Testis (tissue), 3 donors: Measurements from ENCODE around the gene CDKN3. TPM values are rescaled to one million over a fixed set of nuclear protein-coding genes. Genes with fewer than 3 reads are reported as not detected.

ENCODE experiments used
- DNase-seq: peaks from one replicate; pipeline ENCODE4 v3.0.0-alpha.2; 2019
- H3K27ac ChIP-seq, 2 donors: fragments of 200-600 bp; sonication (generic); one replicate each; pipeline ENCODE4 v1.5.1; 2019
- H3K27me3 ChIP-seq: fragments of 200-600 bp; sonication (generic); one replicate; pipeline ENCODE4 v1.5.1; 2019
- H3K36me3 ChIP-seq: fragments of 200-600 bp; sonication (generic); one replicate; pipeline ENCODE4 v1.5.1; 2017; ENCODE audit warnings: low read depth; ENCODE audit errors: missing control alignments
- H3K4me1 ChIP-seq: fragments of 200-600 bp; sonication (generic); one replicate; pipeline ENCODE4 v1.5.1; 2019
- H3K4me3 ChIP-seq, 2 donors: fragments of 200-600 bp; sonication (generic); one replicate each; pipeline ENCODE4 v1.5.1; 2017 to 2019
- H3K9me3 ChIP-seq: fragments of 200-600 bp; sonication (generic); one replicate; pipeline ENCODE4 v1.5.1; 2017
- POLR2A ChIP-seq: fragments of 450-650 bp; IDR thresholded peaks from one replicate; pipeline ENCODE4 v1.6.1; 2017; ENCODE audit warnings: antibody characterized with exemption, mild to moderate bottlenecking, moderate library complexity
- WGBS, 2 donors: methylation state at CpG; one replicate each; pipeline ENCODE4 v1.1.5; 2018; 5-methylcytosine and 5-hydroxymethylcytosine counted together
- intact Hi-C: fragments of 100-400 bp; cut with DNase I; formaldehyde crosslinking; loops from one replicate; pipeline ENCODE4 v1.15.1; 2023; ENCODE audit warnings: low total_unique reads
- polyA plus RNA-seq: library from polyadenylated mRNA; stranded (reverse); fragments of 350-450 nt; fragmentation: Illumina TruSeq; extraction: RNeasy Lipid Tissue Mini Kit (QIAGEN cat#74804); gene quantifications from one replicate; pipeline ENCODE4 v1.2.3, GENCODE V29; 2014; ENCODE audit warnings: low read depth, low replicate concordance; ENCODE audit not compliant: insufficient read depth
- total RNA-seq, 2 donors: library from RNA; depleted of rRNA; stranded (reverse); fragments of >200 nt; gene quantifications; one replicate each; pipeline ENCODE4 v1.2.3, GENCODE V29; 2016
- TF ChIP-seq, protein P1 (sequence below), 3 experiments: fragments of 450-650 bp in 2 of 3; fragments of 200-600 bp in 1 of 3; sonication (generic) in 1 of 3; IDR thresholded peaks; one replicate each; pipeline ENCODE4 v1.5.1; 2016 to 2019; ENCODE audit warnings: antibody characterized with exemption in 3 of 3, mild to moderate bottlenecking in 2 of 3, moderate library complexity in 1 of 3

Gene CDKN3
- total and polyA plus RNA-seq, 3 donors from 2014 or later, result 99.0 to 398 (median 160) TPM

DNA sequence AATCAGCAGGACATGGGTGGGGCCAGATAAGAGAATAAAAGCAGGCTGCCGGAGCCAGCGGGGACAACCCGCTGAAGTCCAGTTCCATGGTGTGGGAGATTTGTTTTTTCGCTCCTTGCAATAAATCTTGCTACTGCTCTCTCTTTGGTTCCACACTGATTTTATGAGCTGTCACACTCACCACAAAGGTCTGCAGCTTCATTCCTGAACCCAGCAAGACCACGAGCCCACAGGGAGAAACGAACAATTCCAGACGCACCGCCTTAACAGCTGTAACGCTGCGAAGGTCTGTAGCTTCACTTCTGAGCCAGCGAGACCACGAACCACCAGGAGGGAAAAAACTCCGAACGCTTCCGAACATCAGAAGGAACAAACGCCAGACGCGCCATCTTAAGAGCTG, 47.2 kb downstream of the CDKN3 start:
- no peak for TF ChIP-seq POLR2A
- TF ChIP-seq, protein P1, sequence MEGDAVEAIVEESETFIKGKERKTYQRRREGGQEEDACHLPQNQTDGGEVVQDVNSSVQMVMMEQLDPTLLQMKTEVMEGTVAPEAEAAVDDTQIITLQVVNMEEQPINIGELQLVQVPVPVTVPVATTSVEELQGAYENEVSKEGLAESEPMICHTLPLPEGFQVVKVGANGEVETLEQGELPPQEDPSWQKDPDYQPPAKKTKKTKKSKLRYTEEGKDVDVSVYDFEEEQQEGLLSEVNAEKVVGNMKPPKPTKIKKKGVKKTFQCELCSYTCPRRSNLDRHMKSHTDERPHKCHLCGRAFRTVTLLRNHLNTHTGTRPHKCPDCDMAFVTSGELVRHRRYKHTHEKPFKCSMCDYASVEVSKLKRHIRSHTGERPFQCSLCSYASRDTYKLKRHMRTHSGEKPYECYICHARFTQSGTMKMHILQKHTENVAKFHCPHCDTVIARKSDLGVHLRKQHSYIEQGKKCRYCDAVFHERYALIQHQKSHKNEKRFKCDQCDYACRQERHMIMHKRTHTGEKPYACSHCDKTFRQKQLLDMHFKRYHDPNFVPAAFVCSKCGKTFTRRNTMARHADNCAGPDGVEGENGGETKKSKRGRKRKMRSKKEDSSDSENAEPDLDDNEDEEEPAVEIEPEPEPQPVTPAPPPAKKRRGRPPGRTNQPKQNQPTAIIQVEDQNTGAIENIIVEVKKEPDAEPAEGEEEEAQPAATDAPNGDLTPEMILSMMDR (IDR thresholded peaks at IDR 0.05), result no peak
- Histone ChIP-seq H3K27ac (no peak overlapping the region), H3K4me1 (peaks cover 27% of the 10 kb centered on the region), H3K4me3 (peak overlapping the region in 1 of 2 donors; percentile 9), H3K9me3 (no peaks in the 10 kb centered on the region), H3K27me3 (no peaks in the 10 kb centered on the region), H3K36me3 (no peaks in the 10 kb centered on the region)
- 55 to 66% methylated on average over 18 of the region's 18 CpGs for WGBS, 2 donors
- intact Hi-C loops, result no loop called here
- no peak for DNase-seq

DNA sequence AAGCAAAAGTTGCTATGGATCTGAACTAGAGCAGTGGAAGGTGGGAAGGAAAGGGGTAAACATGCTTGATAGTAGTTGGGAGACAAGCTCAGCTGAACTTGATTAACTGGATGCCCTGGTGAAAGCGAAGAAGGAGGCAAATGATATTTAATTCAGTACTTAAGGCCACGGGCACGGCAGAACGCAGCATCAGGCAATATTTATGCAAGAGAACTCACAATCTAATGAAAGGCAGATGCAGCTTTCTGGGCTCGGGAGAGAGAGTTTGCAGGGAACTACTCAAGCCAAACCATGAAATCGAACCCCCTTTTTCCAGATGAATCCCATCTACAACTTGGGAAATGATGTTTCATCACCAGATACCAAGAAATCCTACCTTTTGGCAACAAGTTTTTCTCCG, 47.9 kb downstream of the CDKN3 start:
- no peak for DNase-seq
- H3K9me3 ChIP-seq, result no peaks in the 10 kb centered on the region
- 62 to 77% methylated on average over 7 of the region's 7 CpGs for WGBS, 2 donors
- H3K4me1 ChIP-seq, result peaks cover 25% of the 10 kb centered on the region
- H3K27me3 ChIP-seq, result no peaks in the 10 kb centered on the region
- TF ChIP-seq, protein P1 (IDR thresholded peaks at IDR 0.05), result no peak
- no peak for TF ChIP-seq POLR2A
- H3K27ac ChIP-seq, result no peak overlapping the region
- intact Hi-C loops, result no loop called here
- no peaks in the 10 kb centered on the region for H3K36me3 ChIP-seq
- H3K4me3 ChIP-seq, result peak overlapping the region in 1 of 2 donors; percentile 9

DNA sequence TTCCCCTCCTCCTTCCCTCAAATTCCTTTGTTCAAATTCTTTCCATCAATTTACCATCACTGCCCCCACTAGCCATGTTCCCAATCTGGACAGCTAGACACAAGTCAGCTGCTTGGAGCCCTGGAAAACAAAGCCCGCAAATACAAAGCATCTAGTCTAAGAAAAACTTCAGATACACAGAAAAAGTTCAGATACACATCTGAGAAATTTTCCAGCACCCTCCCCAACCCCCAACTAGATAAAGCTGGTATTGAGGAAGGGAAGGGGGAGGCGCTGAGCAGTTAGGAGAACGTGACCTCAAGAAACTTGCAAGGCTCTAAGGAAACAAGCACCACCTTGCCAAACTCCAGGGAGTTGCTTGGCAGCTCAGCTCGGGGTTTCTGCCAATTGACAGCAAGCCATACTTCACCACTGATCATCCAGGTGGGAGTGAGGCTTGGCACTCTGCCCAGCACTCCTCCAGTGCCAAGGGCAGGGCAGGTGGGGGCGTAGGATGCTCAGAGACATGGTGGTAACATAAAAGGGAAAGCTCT, 49.4 kb downstream of the CDKN3 start:
- Histone ChIP-seq H3K4me1 (peaks cover 18% of the 10 kb centered on the region), H3K9me3 (no peaks in the 10 kb centered on the region), H3K36me3 (no peaks in the 10 kb centered on the region), H3K27me3 (no peaks in the 10 kb centered on the region), H3K27ac (peak overlapping the region in 1 of 2 donors; percentile 28), H3K4me3 (no peak overlapping the region)
- 28 to 31% methylated on average over 5 of the region's 5 CpGs for WGBS, 2 donors
- DNase-seq, result peak; percentile 87
- no peak for TF ChIP-seq POLR2A
- TF ChIP-seq, protein P1 (IDR thresholded peaks at IDR 0.05), result no peak
- intact Hi-C loops, result no loop called here

DNA sequence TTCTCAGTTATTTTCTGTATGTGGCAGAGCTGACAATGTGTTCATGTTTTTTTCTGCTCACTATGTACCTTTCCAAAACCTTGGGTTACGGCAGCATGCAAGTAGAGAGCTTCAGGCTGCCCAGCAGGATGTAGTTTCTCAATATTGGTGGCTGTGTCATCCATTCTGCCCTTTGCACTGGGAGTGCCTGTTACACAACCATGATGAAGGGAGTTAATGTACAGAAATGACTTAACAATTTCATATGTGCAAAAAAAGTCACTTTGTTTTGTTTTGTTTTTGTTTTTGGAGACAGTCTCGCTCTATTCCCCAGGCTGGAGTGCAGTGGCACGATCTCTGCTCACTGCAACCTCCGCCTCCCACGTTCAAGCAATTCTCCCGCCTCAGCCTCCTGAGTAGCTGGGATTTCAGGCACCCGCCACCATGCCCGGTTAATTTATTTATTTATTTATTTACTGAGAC, 50.5 kb downstream of the CDKN3 start:
- WGBS, 2 donors, result 73 to 89% methylated on average over 8 of the region's 8 CpGs
- Histone ChIP-seq H3K4me1 (peaks cover 18% of the 10 kb centered on the region), H3K9me3 (no peaks in the 10 kb centered on the region), H3K4me3 (no peak overlapping the region), H3K27me3 (no peaks in the 10 kb centered on the region), H3K27ac (no peak overlapping the region), H3K36me3 (no peaks in the 10 kb centered on the region)
- no peak for DNase-seq
- TF ChIP-seq POLR2A, result no peak
- TF ChIP-seq, protein P1 (IDR thresholded peaks at IDR 0.05), result no peak
- intact Hi-C loops, result no loop called here

DNA sequence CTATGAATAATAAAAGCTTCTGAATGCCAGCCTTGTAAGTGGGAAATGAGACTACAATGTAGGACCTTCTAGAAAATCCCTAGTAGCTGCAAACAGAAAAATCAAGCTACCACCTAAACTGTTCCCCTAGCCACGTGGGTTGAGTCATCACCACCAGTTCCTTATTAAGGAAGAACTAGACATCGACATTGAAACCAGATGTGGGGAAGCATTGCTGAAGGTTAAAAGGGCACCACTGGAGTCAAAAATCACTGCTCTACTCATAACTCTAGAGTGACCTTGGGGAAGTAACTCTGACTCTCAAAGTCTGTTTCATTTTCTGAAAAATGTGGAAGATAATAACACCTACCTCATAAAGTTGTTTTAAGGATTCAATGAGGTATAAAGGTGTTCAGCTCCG, 53.7 kb downstream of the CDKN3 start:
- H3K4me3 ChIP-seq, result no peak overlapping the region
- H3K36me3 ChIP-seq, result no peaks in the 10 kb centered on the region
- TF ChIP-seq, protein P1 (IDR thresholded peaks at IDR 0.05), result no peak
- TF ChIP-seq POLR2A, result no peak
- H3K4me1 ChIP-seq, result peaks cover 14% of the 10 kb centered on the region
- no peak overlapping the region for H3K27ac ChIP-seq
- no peak for DNase-seq
- no peaks in the 10 kb centered on the region for H3K27me3 ChIP-seq
- intact Hi-C loops, result no loop called here
- no peaks in the 10 kb centered on the region for H3K9me3 ChIP-seq
- 38 to 40% methylated on average over 3 of the region's 3 CpGs for WGBS, 2 donors
